A549 (cell line): ENCODE measurements around the gene GLCE. TPM values are rescaled to one million over a fixed set of nuclear protein-coding genes. Genes with fewer than 3 reads are reported as not detected.

ENCODE experiments used
- ATAC-seq, 2 experiments: fragments of 200-7000 bp in 1 of 2; fragments of >200 bp in 1 of 2; cut with Nextera tagmentation in 1 of 2; cut with Tn5 transposase in 1 of 2; 3 replicates each; pipeline versions ENCODE4 v1.8.0 to v1.9.1; 2018 to 2020; ENCODE audit warnings: mild to moderate bottlenecking in 1 of 2, moderate library complexity in 1 of 2
- CTCF ChIA-PET: fragments of 300-600 bp; sonication (Branson Sonifier 250); formaldehyde crosslinking; extraction: SDS; loops from one replicate; lab custom pipeline; 2021; ENCODE audit warnings: antibody characterized with exemption, inconsistent platforms; lab: Yijun Ruan, JAX
- POLR2A ChIA-PET: fragments of 350-600 bp; formaldehyde crosslinking; extraction: SDS; loops from one replicate; lab custom pipeline; 2021; ENCODE audit warnings: antibody characterized with exemption, inconsistent platforms; lab: Yijun Ruan, JAX
- DNase-seq, 2 experiments: peaks; one replicate each; pipeline versions ENCODE4 v3.0.0 to v3.0.0-alpha.2; 2011 to 2016; ENCODE audit warnings: low read depth in 1 of 2, low spot score in 1 of 2
- FAIRE-seq: peaks from 2 replicates; lab custom pipeline; 2011; peaks lifted over from hg19 to GRCh38; lab: Jason Lieb, UNC
- H3K27ac ChIP-seq, 2 experiments: fragments of >200 bp; sonication (Bioruptor Twin); formaldehyde crosslinking; 3 replicates each; pipeline ENCODE4 v1.5.1; 2016 to 2017
- H3K4me1 ChIP-seq: fragments of >200 bp; sonication (Bioruptor Twin); formaldehyde crosslinking; 3 replicates; pipeline ENCODE4 v1.6.1; 2016
- H3K4me2 ChIP-seq: fragments of >200 bp; sonication (Bioruptor Twin); formaldehyde crosslinking; 3 replicates; pipeline ENCODE4 v1.6.1; 2016
- H3K4me3 ChIP-seq: fragments of >200 bp; sonication (Bioruptor Twin); formaldehyde crosslinking; 3 replicates; pipeline ENCODE4 v1.5.1; 2016
- H3K9me3 ChIP-seq: fragments of >200 bp; sonication (Bioruptor Twin); formaldehyde crosslinking; 3 replicates; pipeline ENCODE4 v1.6.1; 2016
- EHF ChIP-seq: fragments of 250-450 bp; sonication (Bioruptor Pico); IDR thresholded peaks from 2 replicates; pipeline ENCODE4 v1.5.0; 2020; ENCODE audit warnings: mild to moderate bottlenecking
- FOSL2 ChIP-seq, 2 experiments: fragments of 450-650 bp in 1 of 2; fragments of >200 bp in 1 of 2; sonication (Bioruptor Twin) in 1 of 2; formaldehyde crosslinking; IDR thresholded peaks; 2 replicates each; pipeline versions ENCODE4 v1.5.0 to v1.6.1; 2016 to 2020; ENCODE audit warnings: mild to moderate bottlenecking in 1 of 2, moderate library complexity in 1 of 2
- HDAC2 ChIP-seq: fragments of 200-600 bp; sonication (generic); IDR thresholded peaks from 2 replicates; pipeline ENCODE4 v1.6.1; 2016
- HOXB13 ChIP-seq: fragments of 250-450 bp; sonication (Bioruptor Pico); IDR thresholded peaks from 2 replicates; pipeline ENCODE4 v1.5.0; 2020; ENCODE audit warnings: low read depth, mild to moderate bottlenecking, moderate library complexity
- HOXB5 ChIP-seq: fragments of 250-450 bp; sonication (Bioruptor Pico); IDR thresholded peaks from 2 replicates; pipeline ENCODE4 v1.5.0; 2020; ENCODE audit warnings: mild to moderate bottlenecking, moderate library complexity
- KDM5A ChIP-seq: fragments of 200-600 bp; sonication (generic); IDR thresholded peaks from 2 replicates; pipeline ENCODE4 v1.6.1; 2016; ENCODE audit warnings: antibody characterized with exemption, mild to moderate bottlenecking
- MAFK ChIP-seq: fragments of 450-650 bp; IDR thresholded peaks from 2 replicates; pipeline ENCODE4 v1.6.1; 2014; ENCODE audit not compliant: partially characterized antibody
- MAZ ChIP-seq: fragments of 150-350 bp; IDR thresholded peaks from 2 replicates; pipeline ENCODE4 v1.6.1; 2014; ENCODE audit warnings: antibody characterized with exemption, low read depth, low read length, borderline replicate concordance
- NFE2L2 ChIP-seq: fragments of 150-350 bp; conservative IDR thresholded peaks from 2 replicates; pipeline ENCODE4 v1.6.1; 2014; ENCODE audit warnings: low read length
- NR3C1 ChIP-seq: fragments of >200 bp; sonication (Bioruptor Twin); formaldehyde crosslinking; IDR thresholded peaks from 3 replicates; pipeline ENCODE4 v1.6.1; 2017
- POLR2AphosphoS2 ChIP-seq: conservative IDR thresholded peaks from 2 replicates; pipeline ENCODE4 v1.6.1; 2012; ENCODE audit warnings: low read length, improper control_type of control experiment, inconsistent platforms
- ZFP36 ChIP-seq: fragments of 450-650 bp; IDR thresholded peaks from 2 replicates; pipeline ENCODE4 v1.6.1; 2014; ENCODE audit warnings: borderline replicate concordance; ENCODE audit not compliant: partially characterized antibody
- whole genome bisulfite sequencing: methylation state at CpG from one replicate; pipeline ENCODE4 v1.1.6; 2017; ENCODE audit errors: missing lambda C conversion rate; 5-methylcytosine and 5-hydroxymethylcytosine counted together
- polyA plus RNA-seq, 4 experiments: library from polyadenylated mRNA; depleted of rRNA in 3 of 4; stranded (reverse); fragments of >200 nt; fragmentation: RNase III in 1 of 4; extraction: RNeasy Plus Mini Kit Qiagen cat#74134 plus additional on column Dnase treatment in 1 of 4; gene quantifications; 2 replicates in 3 of 4; 3 replicates in 1 of 4; pipeline ENCODE4 v1.2.3, GENCODE V29; 2011 to 2017
- TF ChIP-seq, protein P1 (sequence below): fragments of >200 bp; sonication (Bioruptor Twin); formaldehyde crosslinking; IDR thresholded peaks from 3 replicates; pipeline ENCODE4 v1.6.1; 2016
- TF ChIP-seq, protein P2 (sequence below): fragments of >200 bp; sonication (Bioruptor Twin); formaldehyde crosslinking; IDR thresholded peaks from 2 replicates; pipeline ENCODE4 v1.6.1; 2016
- TF ChIP-seq, protein P3 (sequence below): fragments of 450-650 bp; IDR thresholded peaks from 2 replicates; pipeline ENCODE4 v1.6.1; 2014; ENCODE audit warnings: antibody characterized with exemption
- TF ChIP-seq, protein P4 (sequence below): fragments of 150-350 bp; IDR thresholded peaks from 2 replicates; pipeline ENCODE4 v1.6.1; 2014; ENCODE audit warnings: low read depth, mild to moderate bottlenecking, low read length

GLCE gene
- polyA plus RNA-seq, 2 of the 4 experiments (the other 2 are of a cell fraction), result 19.6 to 41.8 TPM

DNA sequence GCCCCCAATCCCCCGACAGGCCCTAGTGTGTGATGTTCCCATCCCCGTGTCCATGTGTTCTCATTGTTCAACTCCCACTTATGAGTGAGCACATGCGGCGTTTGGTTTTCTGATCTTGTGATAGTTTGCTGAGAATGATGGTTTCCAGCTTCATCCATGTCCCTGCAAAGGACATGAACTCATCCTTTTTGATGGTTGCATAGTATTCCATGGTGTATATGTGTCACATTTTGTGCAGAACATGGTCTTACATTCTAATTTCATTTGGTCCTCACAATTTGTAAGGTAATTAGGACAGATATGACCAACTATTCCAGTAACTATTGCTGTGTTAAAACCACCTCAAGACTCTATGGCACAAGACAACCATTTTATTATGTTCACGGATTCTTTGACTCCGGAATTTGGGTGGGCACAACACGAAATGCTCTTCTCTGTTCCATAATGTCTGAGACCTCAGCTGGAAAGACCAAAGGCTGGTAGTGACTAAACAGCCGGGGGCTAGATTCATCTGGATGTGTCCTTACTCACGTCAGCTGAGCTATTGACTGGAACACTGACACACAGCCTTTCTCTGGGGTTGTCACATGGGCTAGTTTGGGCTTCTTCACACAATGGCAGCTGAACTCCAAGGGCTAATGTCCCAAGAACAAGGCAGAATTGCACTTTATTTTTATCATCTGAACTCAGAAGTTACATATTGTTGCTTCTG lies 13.6 kb upstream of the GLCE start (continued):
- TF ChIP-seq KDM5A (no peak), HOXB5 (no peak), NFE2L2 (no peak)
- TF ChIP-seq, protein P1, sequence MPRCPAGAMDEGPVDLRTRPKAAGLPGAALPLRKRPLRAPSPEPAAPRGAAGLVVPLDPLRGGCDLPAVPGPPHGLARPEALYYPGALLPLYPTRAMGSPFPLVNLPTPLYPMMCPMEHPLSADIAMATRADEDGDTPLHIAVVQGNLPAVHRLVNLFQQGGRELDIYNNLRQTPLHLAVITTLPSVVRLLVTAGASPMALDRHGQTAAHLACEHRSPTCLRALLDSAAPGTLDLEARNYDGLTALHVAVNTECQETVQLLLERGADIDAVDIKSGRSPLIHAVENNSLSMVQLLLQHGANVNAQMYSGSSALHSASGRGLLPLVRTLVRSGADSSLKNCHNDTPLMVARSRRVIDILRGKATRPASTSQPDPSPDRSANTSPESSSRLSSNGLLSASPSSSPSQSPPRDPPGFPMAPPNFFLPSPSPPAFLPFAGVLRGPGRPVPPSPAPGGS, result no peak
- TF ChIP-seq, protein P2, sequence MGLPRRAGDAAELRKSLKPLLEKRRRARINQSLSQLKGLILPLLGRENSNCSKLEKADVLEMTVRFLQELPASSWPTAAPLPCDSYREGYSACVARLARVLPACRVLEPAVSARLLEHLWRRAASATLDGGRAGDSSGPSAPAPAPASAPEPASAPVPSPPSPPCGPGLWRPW, result no peak
- TF ChIP-seq, all 56 proteins: peak for 0

DNA sequence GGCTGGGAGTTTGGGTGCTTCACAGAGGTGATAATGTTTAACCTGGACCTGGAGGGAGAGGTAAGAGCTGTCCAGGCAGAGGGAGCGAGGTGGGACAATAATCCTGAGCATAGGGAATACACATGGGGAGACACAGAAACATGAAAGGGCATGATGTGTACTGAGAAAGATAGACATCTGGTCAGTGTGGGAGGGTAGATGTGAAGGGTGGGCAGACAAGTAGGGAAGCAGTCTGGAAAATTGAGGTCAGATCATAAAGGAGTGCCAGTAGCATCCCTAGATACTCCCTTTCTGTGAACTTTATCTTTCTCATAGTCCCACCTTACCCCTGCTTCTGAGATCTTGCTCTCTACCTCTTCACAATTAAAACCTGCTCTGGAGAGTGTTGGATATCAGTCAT lies 12.0 kb upstream of the GLCE start:
- Histone ChIP-seq H3K4me3 (no peak overlapping the region), H3K4me1 (no peaks in the 10 kb centered on the region), H3K9me3 (no peaks in the 10 kb centered on the region), H3K27ac (no peak overlapping the region), H3K4me2 (no peak overlapping the region)
- ChIA-PET POLR2A (no interaction called here), CTCF (interaction anchor here (1.0 to 3.9 kb wide), 4 partner anchors 10 to 89 kb away, joined by 4 to 16 read pairs (median 6); partner anchors contain the start of gene GLCE)
- DNase-seq, result no peak
- ATAC-seq, result no peak
- no peak for TF ChIP-seq HOXB13
- TF ChIP-seq ZFP36, result no peak
- TF ChIP-seq EHF (CRISPR knock-in tag), result no peak
- no CpG with 5 or more reads among the region's 1 CpG for WGBS
- FAIRE-seq, result no peak

DNA sequence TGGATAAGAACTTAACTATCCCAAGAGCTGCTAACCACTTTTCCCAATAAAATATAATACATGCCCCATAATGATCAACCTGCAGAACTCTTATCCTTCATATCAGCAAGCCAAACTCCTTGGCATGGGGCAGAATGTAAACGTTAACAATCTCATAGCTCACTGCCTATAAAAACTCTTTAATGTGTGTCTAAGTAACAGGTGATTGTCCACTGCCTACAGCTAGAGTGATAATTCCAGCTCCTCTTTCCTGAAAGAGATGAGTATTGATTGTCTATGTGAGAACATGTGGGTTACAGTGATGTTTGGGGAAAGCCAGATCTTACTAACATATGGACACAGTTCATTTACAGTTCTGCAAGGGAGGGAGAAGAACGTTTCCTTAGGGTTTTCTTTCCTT lies 11.3 kb upstream of the GLCE start:
- no peak for FAIRE-seq
- CTCF ChIA-PET, result interaction anchor here (0.8 to 3.9 kb wide), 4 partner anchors 9 to 31 kb away, joined by 3 to 16 read pairs (median 6); partner anchors contain the start of gene GLCE

DNA sequence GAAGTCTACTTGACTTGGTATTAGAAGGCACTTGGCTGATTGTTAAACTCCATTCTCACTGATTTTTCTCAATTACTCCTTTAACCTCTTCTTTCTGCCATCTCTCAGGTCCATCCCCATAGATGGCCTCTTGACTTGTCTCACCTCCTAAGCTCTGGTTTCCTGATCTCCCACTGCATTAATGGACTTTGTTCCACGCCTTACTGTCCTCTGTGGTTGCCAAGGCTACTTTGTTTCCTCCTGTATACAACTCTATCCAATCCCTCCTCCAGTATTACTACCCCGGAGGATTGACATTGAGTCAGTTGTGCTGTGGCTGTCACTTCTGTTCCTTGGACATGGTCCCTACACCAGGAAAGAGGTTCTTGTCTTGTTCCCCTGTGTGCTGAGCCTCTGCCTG lies 10.6 kb upstream of the GLCE start:
- TF ChIP-seq HDAC2 (no peak), FOSL2 (IDR thresholded peaks at IDR 0.05) (no peak), FOSL2 (CRISPR knock-in tag; IDR thresholded peaks at IDR 0.05) (no peak), NR3C1 (no peak), HOXB5 (no peak)
- TF ChIP-seq, protein P1, result no peak
- TF ChIP-seq, protein P2, result no peak
- WGBS, result 19% methylated on average over 2 of the region's 2 CpGs
- no peak for FAIRE-seq
- H3K9me3 ChIP-seq, result no peaks in the 10 kb centered on the region
- ATAC-seq, result peak in 1 of 2 experiments; percentile 28; a peak in 2 of 6 replicates
- no peak overlapping the region for H3K4me2 ChIP-seq
- H3K4me3 ChIP-seq, result no peak overlapping the region
- H3K27ac ChIP-seq, result no peak overlapping the region
- H3K4me1 ChIP-seq, result peaks cover 6% of the 10 kb centered on the region
- ChIA-PET CTCF (interaction anchor here (0.8 to 2.1 kb wide), 2 partner anchors 9 to 17 kb away, joined by 3 to 8 read pairs; no protein-coding TSS in a partner anchor), POLR2A (no interaction called here)
- DNase-seq, result no peak

More for the DNA sequence above, 11.3 kb upstream of the GLCE start:
- WGBS, result 32% methylated on average over 2 of the region's 2 CpGs
- DNase-seq (no peak), ATAC-seq (no peak)
- TF ChIP-seq MAFK, result no peak
- TF ChIP-seq, protein P3, sequence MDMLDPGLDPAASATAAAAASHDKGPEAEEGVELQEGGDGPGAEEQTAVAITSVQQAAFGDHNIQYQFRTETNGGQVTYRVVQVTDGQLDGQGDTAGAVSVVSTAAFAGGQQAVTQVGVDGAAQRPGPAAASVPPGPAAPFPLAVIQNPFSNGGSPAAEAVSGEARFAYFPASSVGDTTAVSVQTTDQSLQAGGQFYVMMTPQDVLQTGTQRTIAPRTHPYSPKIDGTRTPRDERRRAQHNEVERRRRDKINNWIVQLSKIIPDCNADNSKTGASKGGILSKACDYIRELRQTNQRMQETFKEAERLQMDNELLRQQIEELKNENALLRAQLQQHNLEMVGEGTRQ, result no peak
- TF ChIP-seq, protein P2, result no peak
- no peak for TF ChIP-seq MAZ
- no peak for TF ChIP-seq FOSL2 (IDR thresholded peaks at IDR 0.05)
- no peak for TF ChIP-seq FOSL2 (CRISPR knock-in tag; IDR thresholded peaks at IDR 0.05)
- TF ChIP-seq POLR2AphosphoS2, result no peak
- TF ChIP-seq, protein P4, sequence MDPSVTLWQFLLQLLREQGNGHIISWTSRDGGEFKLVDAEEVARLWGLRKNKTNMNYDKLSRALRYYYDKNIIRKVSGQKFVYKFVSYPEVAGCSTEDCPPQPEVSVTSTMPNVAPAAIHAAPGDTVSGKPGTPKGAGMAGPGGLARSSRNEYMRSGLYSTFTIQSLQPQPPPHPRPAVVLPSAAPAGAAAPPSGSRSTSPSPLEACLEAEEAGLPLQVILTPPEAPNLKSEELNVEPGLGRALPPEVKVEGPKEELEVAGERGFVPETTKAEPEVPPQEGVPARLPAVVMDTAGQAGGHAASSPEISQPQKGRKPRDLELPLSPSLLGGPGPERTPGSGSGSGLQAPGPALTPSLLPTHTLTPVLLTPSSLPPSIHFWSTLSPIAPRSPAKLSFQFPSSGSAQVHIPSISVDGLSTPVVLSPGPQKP, result no peak
- H3K4me3 ChIP-seq, result no peak overlapping the region
- H3K4me1 ChIP-seq, result no peaks in the 10 kb centered on the region; the same call in 2 of the 3 replicates
- H3K9me3 ChIP-seq, result no peaks in the 10 kb centered on the region
- POLR2A ChIA-PET, result no interaction called here
- no peak overlapping the region for H3K27ac ChIP-seq
- H3K4me2 ChIP-seq, result no peak overlapping the region
